Astrocyte (in vitro differentiated cells and primary cell): Measurements from ENCODE around the gene PIH1D1. TPM values are rescaled to one million over a fixed set of nuclear protein-coding genes. Genes with fewer than 3 reads are reported as not detected.
"Not testable (repeated sequence)": the region's sequence is repeated elsewhere in the genome, so short reads cannot be mapped to it uniquely, and the experiment has no call there.

Source experiments
- DNase-seq: peaks from one replicate; pipeline ENCODE4 v3.0.0-alpha.2; 2010; ENCODE audit warnings: low read depth
- FAIRE-seq: peaks from 2 replicates; lab custom pipeline; 2011; peaks lifted over from hg19 to GRCh38; lab: Jason Lieb, UNC
- H2AFZ ChIP-seq: 2 replicates; pipeline ENCODE4 v1.6.0; 2012; ENCODE audit warnings: low read depth, low read length, inconsistent platforms
- H3K27ac ChIP-seq: 2 replicates; pipeline ENCODE4 v1.5.1; 2011; ENCODE audit warnings: low read depth, low read length, inconsistent platforms
- H3K27me3 ChIP-seq: 2 replicates; pipeline ENCODE4 v1.6.0; 2011; ENCODE audit warnings: low read length, inconsistent platforms; ENCODE audit not compliant: insufficient read depth
- H3K36me3 ChIP-seq: 2 replicates; pipeline ENCODE4 v1.5.1; 2011; ENCODE audit warnings: low read length, inconsistent platforms; ENCODE audit not compliant: insufficient read depth
- H3K4me1 ChIP-seq: 2 replicates; pipeline ENCODE4 v1.5.1; 2011; ENCODE audit warnings: low read length, inconsistent platforms; ENCODE audit not compliant: insufficient read depth
- H3K4me2 ChIP-seq: 2 replicates; pipeline ENCODE4 v1.6.0; 2012; ENCODE audit warnings: low read length, inconsistent platforms
- H3K4me3 ChIP-seq: 2 replicates; pipeline ENCODE4 v1.5.1; 2011; ENCODE audit warnings: low read depth, mild to moderate bottlenecking, low read length, inconsistent platforms; ENCODE audit not compliant: insufficient read depth
- H3K79me2 ChIP-seq: 2 replicates; pipeline ENCODE4 v1.6.0; 2012; ENCODE audit warnings: mild to moderate bottlenecking, low read length, inconsistent platforms; ENCODE audit not compliant: insufficient read depth
- H3K9ac ChIP-seq: 2 replicates; pipeline ENCODE4 v1.6.0; 2012; ENCODE audit warnings: mild to moderate bottlenecking, low read length, inconsistent platforms
- H3K9me3 ChIP-seq: 2 replicates; pipeline ENCODE4 v1.5.1; 2012; ENCODE audit warnings: low read depth, mild to moderate bottlenecking, low read length, inconsistent platforms; ENCODE audit not compliant: insufficient read depth
- H4K20me1 ChIP-seq: 2 replicates; pipeline ENCODE4 v1.6.0; 2012; ENCODE audit warnings: low read length, inconsistent platforms; ENCODE audit not compliant: insufficient read depth
- H3K27ac Mint-ChIP-seq: one replicate; pipeline ENCODE4 v1.8.0; 2021; ENCODE audit warnings: mild to moderate bottlenecking, mixed read lengths; ENCODE audit not compliant: unreplicated experiment
- H3K27me3 Mint-ChIP-seq: one replicate; pipeline ENCODE4 v1.8.0; 2021; ENCODE audit warnings: low read depth, mixed read lengths; ENCODE audit not compliant: unreplicated experiment
- H3K36me3 Mint-ChIP-seq: one replicate; pipeline ENCODE4 v1.8.0; 2021; ENCODE audit warnings: low read depth, mixed read lengths; ENCODE audit not compliant: unreplicated experiment
- H3K4me1 Mint-ChIP-seq: one replicate; pipeline ENCODE4 v1.8.0; 2021; ENCODE audit warnings: low read depth, mixed read lengths; ENCODE audit not compliant: unreplicated experiment
- H3K4me3 Mint-ChIP-seq: one replicate; pipeline ENCODE4 v1.8.0; 2021; ENCODE audit warnings: mild to moderate bottlenecking, moderate library complexity, mixed read lengths; ENCODE audit not compliant: unreplicated experiment
- H3K9me3 Mint-ChIP-seq: one replicate; pipeline ENCODE4 v1.8.0; 2021; ENCODE audit warnings: mild to moderate bottlenecking, mixed read lengths; ENCODE audit not compliant: unreplicated experiment
- EZH2 ChIP-seq: IDR thresholded peaks from 2 replicates; pipeline ENCODE4 v1.6.1; 2012; ENCODE audit warnings: mild to moderate bottlenecking, low read length, inconsistent platforms; ENCODE audit not compliant: insufficient read depth
- total RNA-seq: library from RNA; stranded (reverse); gene quantifications from 2 replicates; pipeline ENCODE4 v1.2.1, GENCODE V29; 2021
- TF ChIP-seq, protein P1 (sequence below): IDR thresholded peaks from 2 replicates; pipeline ENCODE4 v1.5.1; 2011; ENCODE audit warnings: low read depth, mild to moderate bottlenecking, inconsistent platforms, low read length, moderate library complexity; ENCODE audit not compliant: insufficient read depth

PIH1D1 gene
- total RNA-seq, 1 donor from 2014 or later, result 61.3 TPM

DNA sequence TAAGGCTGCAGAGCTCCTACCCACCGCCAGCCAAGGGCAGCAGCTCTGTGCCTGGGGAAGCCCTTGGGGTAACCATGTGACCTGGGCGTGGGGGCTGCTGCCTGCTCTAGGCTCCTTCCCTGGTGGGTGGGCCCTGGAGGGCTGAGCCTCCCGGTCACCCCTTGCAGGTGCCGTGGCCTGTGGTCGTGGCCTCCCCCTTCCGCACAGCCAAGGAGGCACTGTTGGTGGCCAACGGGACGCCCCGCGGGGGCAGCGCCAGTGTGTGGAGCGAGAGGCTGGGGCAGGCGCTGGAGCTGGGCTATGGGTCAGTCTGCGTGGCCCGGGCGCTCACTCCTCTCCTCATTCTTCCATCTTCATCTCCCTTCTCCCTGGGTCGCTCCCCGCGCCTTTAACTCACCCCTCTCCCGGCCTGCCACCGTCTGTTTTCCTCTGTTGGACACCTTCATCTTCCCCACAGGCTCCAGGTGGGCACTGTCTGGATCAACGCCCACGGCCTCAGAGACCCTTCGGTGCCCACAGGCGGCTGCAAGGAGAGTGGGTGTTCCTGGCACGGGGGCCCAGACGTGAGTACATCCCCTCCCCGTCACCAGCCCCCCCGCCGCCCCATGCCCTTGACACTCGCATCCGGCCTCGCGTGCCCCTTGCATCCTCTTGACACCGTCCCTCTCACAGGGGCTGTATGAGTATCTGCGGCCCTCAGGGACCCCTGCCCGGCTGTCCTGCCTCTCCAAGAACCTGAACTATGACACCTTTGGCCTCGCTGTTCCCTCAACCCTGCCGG is 12.5 kb upstream of the PIH1D1 start:
- Histone ChIP-seq H3K4me3 (no peak overlapping the region), H3K79me2 (no peaks in the 10 kb centered on the region), H3K27ac (no peak overlapping the region), H3K36me3 (no peaks in the 10 kb centered on the region), H3K4me1 (no peaks in the 10 kb centered on the region), H3K27me3 (no peaks in the 10 kb centered on the region), H3K4me2 (no peak overlapping the region), H3K9ac (no peak overlapping the region), H4K20me1 (no peaks in the 10 kb centered on the region), H2AFZ (no peak overlapping the region), H3K9me3 (no peaks in the 10 kb centered on the region)
- Mint-ChIP-seq H3K4me3 (no peak overlapping the region), H3K27ac (no peak overlapping the region), H3K27me3 (no peaks in the 10 kb centered on the region), H3K36me3 (peaks cover 3% of the 10 kb centered on the region), H3K4me1 (no peaks in the 10 kb centered on the region), H3K9me3 (no peaks in the 10 kb centered on the region)
- FAIRE-seq, result no peak
- no peak for DNase-seq
- TF ChIP-seq, protein P1, sequence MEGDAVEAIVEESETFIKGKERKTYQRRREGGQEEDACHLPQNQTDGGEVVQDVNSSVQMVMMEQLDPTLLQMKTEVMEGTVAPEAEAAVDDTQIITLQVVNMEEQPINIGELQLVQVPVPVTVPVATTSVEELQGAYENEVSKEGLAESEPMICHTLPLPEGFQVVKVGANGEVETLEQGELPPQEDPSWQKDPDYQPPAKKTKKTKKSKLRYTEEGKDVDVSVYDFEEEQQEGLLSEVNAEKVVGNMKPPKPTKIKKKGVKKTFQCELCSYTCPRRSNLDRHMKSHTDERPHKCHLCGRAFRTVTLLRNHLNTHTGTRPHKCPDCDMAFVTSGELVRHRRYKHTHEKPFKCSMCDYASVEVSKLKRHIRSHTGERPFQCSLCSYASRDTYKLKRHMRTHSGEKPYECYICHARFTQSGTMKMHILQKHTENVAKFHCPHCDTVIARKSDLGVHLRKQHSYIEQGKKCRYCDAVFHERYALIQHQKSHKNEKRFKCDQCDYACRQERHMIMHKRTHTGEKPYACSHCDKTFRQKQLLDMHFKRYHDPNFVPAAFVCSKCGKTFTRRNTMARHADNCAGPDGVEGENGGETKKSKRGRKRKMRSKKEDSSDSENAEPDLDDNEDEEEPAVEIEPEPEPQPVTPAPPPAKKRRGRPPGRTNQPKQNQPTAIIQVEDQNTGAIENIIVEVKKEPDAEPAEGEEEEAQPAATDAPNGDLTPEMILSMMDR, result no peak
- TF ChIP-seq EZH2, result no peak

DNA sequence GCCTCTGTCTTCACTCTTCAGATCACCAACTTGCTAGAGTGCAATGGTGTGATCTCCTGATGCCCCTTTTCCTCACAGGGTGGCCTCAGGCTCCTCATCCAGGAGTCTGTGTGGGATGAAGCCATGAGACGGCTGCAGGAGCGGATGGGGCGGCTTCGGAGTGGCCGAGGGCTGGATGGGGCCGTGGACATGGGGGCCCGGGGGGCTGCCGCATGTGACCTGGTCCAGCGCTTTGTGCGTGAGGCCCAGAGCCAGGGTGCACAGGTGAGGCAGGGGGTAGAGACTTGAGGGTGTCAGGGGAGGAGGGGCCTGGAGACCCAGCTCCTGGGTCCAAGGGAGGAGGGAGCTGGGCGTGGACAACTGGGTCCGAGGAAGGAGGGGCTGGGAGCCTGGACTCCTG is 10.9 kb upstream of the PIH1D1 start:
- no peak for TF ChIP-seq EZH2
- TF ChIP-seq, protein P1, result no peak
- no peak overlapping the region for H3K4me2 ChIP-seq
- no peak overlapping the region for H3K4me3 ChIP-seq
- H3K4me1 ChIP-seq, result no peaks in the 10 kb centered on the region
- Mint-ChIP-seq H3K27me3 (no peaks in the 10 kb centered on the region), H3K36me3 (no peaks in the 10 kb centered on the region), H3K27ac (no peak overlapping the region), H3K4me1 (no peaks in the 10 kb centered on the region), H3K9me3 (no peaks in the 10 kb centered on the region), H3K4me3 (no peak overlapping the region)
- H4K20me1 ChIP-seq, result no peaks in the 10 kb centered on the region
- no peak for DNase-seq
- no peaks in the 10 kb centered on the region for H3K79me2 ChIP-seq
- no peak overlapping the region for H2AFZ ChIP-seq
- no peak overlapping the region for H3K9ac ChIP-seq
- H3K27ac ChIP-seq, result no peak overlapping the region
- H3K27me3 ChIP-seq, result no peaks in the 10 kb centered on the region
- no peaks in the 10 kb centered on the region for H3K36me3 ChIP-seq
- no peaks in the 10 kb centered on the region for H3K9me3 ChIP-seq
- FAIRE-seq, result no peak

DNA sequence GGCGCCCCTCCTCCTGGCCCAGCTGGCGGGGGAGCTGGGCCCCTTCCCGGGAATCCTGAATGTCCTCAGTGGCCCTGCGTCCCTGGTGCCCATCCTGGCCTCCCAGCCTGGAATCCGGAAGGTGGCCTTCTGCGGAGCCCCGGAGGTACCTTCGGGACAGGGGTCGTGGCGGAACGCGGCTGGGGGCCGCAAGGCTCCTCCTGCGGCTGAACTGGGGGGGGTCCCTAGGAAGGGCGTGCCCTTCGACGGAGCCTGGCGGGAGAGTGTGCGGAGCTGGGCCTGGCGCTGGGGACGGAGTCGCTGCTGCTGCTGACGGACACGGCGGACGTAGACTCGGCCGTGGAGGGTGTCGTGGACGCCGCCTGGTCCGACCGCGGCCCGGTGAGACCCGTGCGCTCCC is 10.0 kb upstream of the PIH1D1 start:
- no peak for FAIRE-seq

DNA sequence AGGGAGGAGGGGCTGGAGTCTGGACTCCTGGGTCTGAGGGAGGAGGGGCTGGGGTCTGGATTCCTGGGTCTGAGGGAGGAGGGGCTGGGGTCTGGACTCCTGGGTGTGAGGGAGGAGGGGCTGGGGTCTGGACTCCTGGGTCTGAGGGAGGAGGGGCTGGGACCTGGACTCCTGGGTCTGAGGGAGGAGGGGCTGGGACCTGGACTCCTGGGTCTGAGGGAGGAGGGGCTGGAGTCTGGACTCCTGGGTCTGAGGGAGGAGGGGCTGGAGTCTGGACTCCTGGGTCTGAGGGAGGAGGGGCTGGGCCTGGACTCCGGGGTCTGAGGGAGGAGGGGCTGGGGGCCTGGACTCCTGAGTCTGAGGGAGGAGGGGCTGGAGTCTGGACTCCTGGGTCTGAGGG is 9.5 kb upstream of the PIH1D1 start:
- H3K4me2 ChIP-seq, H3K9ac ChIP-seq, FAIRE-seq, H3K79me2 ChIP-seq, H3K36me3 ChIP-seq, H3K4me3 ChIP-seq, H3K27me3 Mint-ChIP-seq, H3K4me1 ChIP-seq, DNase-seq, H3K9me3 ChIP-seq, H3K9me3 Mint-ChIP-seq, H2AFZ ChIP-seq, H3K27ac Mint-ChIP-seq, H3K4me1 Mint-ChIP-seq, H3K27ac ChIP-seq, H3K27me3 ChIP-seq, H3K36me3 Mint-ChIP-seq, H3K4me3 Mint-ChIP-seq, H4K20me1 ChIP-seq: not testable (repeated sequence)

More for the DNA sequence above, 10.0 kb upstream of the PIH1D1 start:
- no peaks in the 10 kb centered on the region for H3K79me2 ChIP-seq
- H3K9me3 ChIP-seq, result no peaks in the 10 kb centered on the region
- no peaks in the 10 kb centered on the region for H4K20me1 ChIP-seq
- no peak overlapping the region for H3K4me2 ChIP-seq
- no peaks in the 10 kb centered on the region for H3K36me3 ChIP-seq
- no peaks in the 10 kb centered on the region for H3K4me1 Mint-ChIP-seq
- DNase-seq, result no peak
- H3K4me3 Mint-ChIP-seq, result no peak overlapping the region
- H3K9me3 Mint-ChIP-seq, result no peaks in the 10 kb centered on the region
- H3K9ac ChIP-seq, result no peak overlapping the region
- no peak overlapping the region for H3K4me3 ChIP-seq
- no peaks in the 10 kb centered on the region for H3K27me3 Mint-ChIP-seq
- H3K27ac ChIP-seq, result no peak overlapping the region
- no peak overlapping the region for H3K27ac Mint-ChIP-seq
- no peak overlapping the region for H2AFZ ChIP-seq
- H3K4me1 ChIP-seq, result no peaks in the 10 kb centered on the region
- H3K36me3 Mint-ChIP-seq, result no peaks in the 10 kb centered on the region
- no peaks in the 10 kb centered on the region for H3K27me3 ChIP-seq
- TF ChIP-seq, protein P1, result no peak
- TF ChIP-seq EZH2, result no peak
